KBM-7 (cell line): ENCODE results near the gene MACROH2A1.

Experiments used
- DNase-seq: peaks from one replicate; pipeline ENCODE4 v3.0.0-alpha.2; 2015
- in situ Hi-C: fragments of 300-500 bp; cut with MboI; formaldehyde crosslinking; loops from 2 replicates; pipeline ENCODE4 v1.14.3; 2020; ENCODE audit warnings: low sequenced_read_pairs, low pct_unique_long_range_greater_than_20kb, mixed read lengths

Gene MACROH2A1

GRCh38 chr5:135398855-135399793, at the start of gene MACROH2A1:
Gene MACROH2A1 (minus strand): TSS chr5:135399231. CDS start chr5:135389093, 10,138 bp downstream.
- in situ Hi-C loops: no loop called here
- DNase-seq: peak; percentile 69

GRCh38 chr5:135448071-135448739, 49.2 kb upstream of the MACROH2A1 start:
- DNase-seq: no peak
- in situ Hi-C loops: no loop called here

GRCh38 chr5:135447298-135447929, 48.4 kb upstream of the MACROH2A1 start, which contains the start of gene DCANP1:
Gene DCANP1 (minus strand): TSS chr5:135447348. CDS start chr5:135447108, 240 bp downstream.
- in situ Hi-C loops: no loop called here
- DNase-seq: no peak

- DNase-seq: no peak
- in situ Hi-C loops: no loop called here
Measured at GRCh38 chr5:135446615-135447014, 47.6 kb upstream of the MACROH2A1 start.

GRCh38 chr5:135446206-135446605, 47.2 kb upstream of the MACROH2A1 start:
- no peak for DNase-seq
- in situ Hi-C loops: no loop called here

GRCh38 chr5:135445306-135445985, 46.4 kb upstream of the MACROH2A1 start:
- in situ Hi-C loops: no loop called here
- no peak for DNase-seq

GRCh38 chr5:135444881-135445280, 45.9 kb upstream of the MACROH2A1 start:
- in situ Hi-C loops: no loop called here
- no peak for DNase-seq

GRCh38 chr5:135444360-135444759, 45.3 kb upstream of the MACROH2A1 start:
- in situ Hi-C loops: no loop called here
- no peak for DNase-seq

- in situ Hi-C loops: no loop called here
- DNase-seq: no peak
Measured at GRCh38 chr5:135443161-135443960, 44.3 kb upstream of the MACROH2A1 start.

GRCh38 chr5:135442431-135443160, 43.6 kb upstream of the MACROH2A1 start:
- in situ Hi-C loops: no loop called here
- DNase-seq: no peak

GRCh38 chr5:135441919-135442318, 42.9 kb upstream of the MACROH2A1 start:
- DNase-seq: no peak
- in situ Hi-C loops: no loop called here

GRCh38 chr5:135441350-135441831, 42.4 kb upstream of the MACROH2A1 start:
- in situ Hi-C loops: no loop called here
- DNase-seq: peak; percentile 70

- no peak for DNase-seq
- in situ Hi-C loops: no loop called here
Measured at GRCh38 chr5:135440916-135441315, 41.9 kb upstream of the MACROH2A1 start.

GRCh38 chr5:135439231-135440205, 40.5 kb upstream of the MACROH2A1 start:
- in situ Hi-C loops: no loop called here
- no peak for DNase-seq

GRCh38 chr5:135438636-135439221, 39.7 kb upstream of the MACROH2A1 start:
- no peak for DNase-seq
- in situ Hi-C loops: no loop called here
